ENCODE measurements around the gene ARHGAP20.

DNA sequence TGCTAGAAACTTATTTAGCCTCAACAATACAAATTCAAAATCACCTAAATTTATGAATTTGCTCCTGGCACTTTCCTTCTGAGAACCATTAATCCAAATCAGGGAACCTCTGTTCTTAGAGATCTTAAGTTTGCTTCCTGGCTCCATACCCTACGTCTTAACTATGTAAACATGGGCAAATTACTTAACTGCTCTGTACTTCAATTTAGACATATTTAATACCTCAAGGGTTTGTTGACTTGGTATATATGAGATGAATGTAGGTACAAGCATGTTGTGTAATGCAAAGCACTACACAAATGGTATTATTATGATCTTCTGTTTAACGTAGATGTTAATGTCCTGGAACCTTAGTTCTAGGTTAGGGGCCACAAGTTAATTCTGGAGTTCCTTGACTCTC lies 22.6 kb upstream of the ARHGAP20 start:
- TF ChIP-seq EZH2 (IDR thresholded peaks at IDR 0.05; ENCODE audit: insufficient read depth, poor library complexity, severe bottlenecking) (no peak), EZH2phosphoT487 (IDR thresholded peaks at IDR 0.05; ENCODE audit: insufficient read depth, low read depth) (no peak)

All from GM23248 (cell line).